Esophagus mucosa (tissue), 1 donor: ENCODE results near the gene BSG. TPM values are rescaled to one million over a fixed set of nuclear protein-coding genes. Genes with fewer than 3 reads are reported as not detected.
"Not testable (repeated sequence)": the region's sequence is repeated elsewhere in the genome, so short reads cannot be mapped to it uniquely, and the experiment has no call there.

ENCODE experiments used
- ATAC-seq: fragments of 200-7000 bp; cut with Tn5 transposase; one replicate; pipeline ENCODE4 v1.9.1; 2020
- total RNA-seq: library from RNA; stranded (reverse); gene quantifications from one replicate; pipeline ENCODE4 v1.2.4, GENCODE V29; 2023
- donor health status: DM: yes; HTN: yes; CAD: no.

Gene BSG
- total RNA-seq, 1 donor from 2014 or later: 320 TPM

GRCh38 chr19:621191-621590 lies 48.8 kb downstream of the BSG start:
- ATAC-seq: not testable (repeated sequence)

- no peak for ATAC-seq
These were observed 49.4 kb downstream of the BSG start for GRCh38 chr19:621819-622218.

DNA sequence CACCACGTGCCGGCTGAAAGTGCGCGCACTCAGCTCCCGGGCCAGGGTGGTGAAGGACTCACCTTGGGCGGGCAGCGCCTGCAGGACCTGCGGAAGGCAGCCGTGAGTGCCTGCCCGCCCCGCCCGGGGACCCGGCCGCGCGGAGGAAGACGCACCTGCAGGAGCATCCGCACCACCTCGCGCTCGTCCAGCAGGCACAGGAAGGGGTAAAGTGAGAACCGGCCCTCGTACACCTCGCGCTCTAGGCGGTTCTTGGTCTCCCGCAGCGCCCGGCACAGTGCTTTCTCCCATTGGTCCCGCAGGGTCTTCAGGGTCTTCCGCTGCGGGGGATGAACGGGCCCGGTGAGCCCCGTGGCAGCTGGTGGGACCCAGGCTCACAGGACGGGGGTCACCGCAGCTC lies 50.3 kb downstream of the BSG start:
- ATAC-seq: no peak

DNA sequence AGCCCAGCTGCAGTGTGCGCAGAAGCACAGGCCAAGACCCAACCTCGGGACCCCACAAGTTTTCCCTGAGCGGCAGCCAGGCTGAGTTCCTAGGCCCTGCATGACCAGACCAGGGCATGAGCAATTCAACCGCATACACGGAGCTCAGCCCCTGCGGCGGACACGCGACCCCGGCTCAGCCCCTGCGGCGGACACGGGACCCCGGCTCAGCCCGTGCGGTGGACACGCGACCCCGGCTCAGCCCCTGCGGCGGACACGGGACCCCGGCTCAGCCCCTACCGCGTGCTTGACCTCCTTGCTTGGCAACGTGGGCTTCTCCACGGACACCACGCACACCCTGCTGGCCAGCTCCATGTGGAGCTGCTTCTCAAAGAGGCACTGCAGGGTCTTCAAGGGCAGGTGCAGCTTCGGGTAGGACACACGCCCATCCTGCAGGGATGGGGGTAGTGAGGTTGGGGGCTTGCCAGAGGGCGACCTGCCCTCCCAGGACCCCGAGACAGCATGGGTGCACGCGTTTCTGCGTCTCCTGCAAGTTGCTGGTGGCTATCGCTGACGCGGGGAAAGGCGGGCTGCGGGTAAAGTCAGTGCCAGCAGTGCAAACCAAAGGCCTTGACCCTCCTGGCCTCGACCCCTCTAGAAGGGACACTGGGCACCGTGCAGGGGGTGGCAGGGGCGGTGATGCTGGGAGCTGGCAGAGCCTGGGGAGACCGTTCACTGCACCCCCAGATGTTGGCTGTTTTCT lies 51.0 kb downstream of the BSG start:
- ATAC-seq: no peak

GRCh38 chr19:623974-624373 lies 51.6 kb downstream of the BSG start:
- ATAC-seq: no peak

GRCh38 chr19:624433-625109 lies 52.2 kb downstream of the BSG start:
- ATAC-seq: no peak

DNA sequence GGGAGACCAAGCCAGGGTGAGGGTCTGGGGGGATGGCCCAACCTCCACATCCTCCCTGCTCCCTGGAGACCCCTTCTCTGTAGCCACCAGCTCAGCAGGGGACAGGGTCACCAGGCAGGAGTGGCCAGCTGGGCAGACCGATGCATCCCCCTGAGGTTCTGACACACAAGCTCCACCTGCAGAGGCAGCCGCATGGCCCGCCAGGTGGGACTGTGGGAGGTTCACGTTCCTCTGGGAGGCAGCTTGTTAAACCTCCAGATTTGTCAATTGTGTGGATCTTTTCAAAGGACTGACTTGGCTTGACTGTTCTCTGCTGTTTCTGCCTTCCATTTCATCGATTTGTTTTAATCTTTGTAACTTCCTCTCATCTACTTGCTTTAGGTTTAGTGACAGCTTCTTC lies 52.9 kb downstream of the BSG start:
- ATAC-seq: no peak

- ATAC-seq: not testable (repeated sequence)
These were observed 54.2 kb downstream of the BSG start for GRCh38 chr19:626566-626965.

DNA sequence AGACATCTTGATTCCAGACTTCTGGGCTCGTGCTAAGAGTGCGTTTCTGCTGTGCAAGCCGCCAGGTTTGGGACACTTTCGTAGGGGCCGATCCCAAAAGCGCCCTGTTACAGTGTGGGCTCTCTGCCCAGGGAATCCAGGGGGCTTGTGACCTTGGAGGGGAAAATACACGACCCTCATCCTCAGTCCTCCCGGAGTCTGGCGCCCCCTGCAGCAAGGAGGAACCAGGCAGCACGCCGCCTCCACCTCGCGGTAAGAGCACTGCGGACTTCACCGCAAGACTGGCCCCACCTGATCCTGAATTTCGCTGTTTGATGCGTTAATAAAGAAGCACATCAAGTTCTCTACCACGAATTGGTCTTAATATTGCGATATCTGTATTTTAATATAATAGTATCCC lies 55.8 kb downstream of the BSG start:
- no peak for ATAC-seq

- ATAC-seq: not testable (repeated sequence)
These were observed 57.1 kb downstream of the BSG start for GRCh38 chr19:629515-629914.

DNA sequence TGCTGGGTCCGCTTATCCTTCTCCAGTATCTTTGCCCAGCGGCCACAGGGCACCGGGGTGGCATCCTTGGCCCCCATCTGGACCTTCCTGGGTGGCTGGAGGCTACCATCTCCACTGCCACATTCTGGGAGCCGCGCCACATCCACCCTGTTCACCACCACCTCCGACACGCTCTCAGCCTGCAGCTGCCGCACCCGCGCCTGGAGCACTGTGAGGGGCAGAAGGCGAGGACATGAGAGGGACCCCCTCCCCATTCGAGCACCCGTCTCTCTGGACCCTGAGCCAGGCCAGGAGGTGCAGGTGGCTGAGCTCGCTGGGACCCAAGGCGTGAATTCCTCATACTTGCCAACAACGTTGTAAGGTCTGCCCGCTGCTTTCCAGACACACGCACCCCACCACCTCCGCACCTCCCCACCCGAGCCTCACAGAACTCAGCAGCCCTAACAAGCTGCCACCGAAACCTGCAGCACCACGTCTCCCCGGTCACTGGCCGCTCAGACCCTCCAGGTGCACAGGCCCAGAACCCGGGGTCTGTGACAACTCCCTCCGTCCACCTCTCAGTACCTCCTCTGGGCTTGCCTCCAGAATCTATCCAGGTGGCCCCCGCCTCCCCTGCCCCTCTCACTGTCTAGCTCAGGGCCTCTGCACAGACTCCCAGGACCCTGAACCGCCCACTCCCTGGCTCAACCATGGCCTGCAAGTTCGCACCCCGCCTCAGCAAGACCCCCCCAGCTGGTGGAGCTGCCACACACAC lies 57.7 kb downstream of the BSG start:
- no peak for ATAC-seq

GRCh38 chr19:632579-633067 lies 60.2 kb downstream of the BSG start:
- ATAC-seq: peak; percentile 41

Other genes starting within 250 kb of the BSG start
- gene MIER2, start 227.8 kb upstream of the BSG start, total RNA-seq: 14.8 TPM
- gene C2CD4C, start 163.4 kb upstream of the BSG start, total RNA-seq: 0.16 TPM
- gene SHC2, start 111.6 kb upstream of the BSG start, total RNA-seq: 1.7 TPM
- gene MADCAM1, start 76.1 kb upstream of the BSG start, total RNA-seq: 0.36 TPM
- gene TPGS1, start 65.1 kb upstream of the BSG start, total RNA-seq: 14.2 TPM
- 30.7 TPM for gene CDC34, start 40.8 kb upstream of the BSG start, total RNA-seq
- gene GZMM, start 28.5 kb upstream of the BSG start, total RNA-seq: not detected
- gene HCN2, start 17.3 kb downstream of the BSG start, total RNA-seq: 0.48 TPM
- gene POLRMT, start 60.9 kb downstream of the BSG start, total RNA-seq: 24.5 TPM
- 0.12 TPM for gene FGF22, start 67.3 kb downstream of the BSG start, total RNA-seq
- gene RNF126, start 90.6 kb downstream of the BSG start, total RNA-seq: 53.0 TPM
- gene FSTL3, start 103.8 kb downstream of the BSG start, total RNA-seq: 3.3 TPM
- gene PRSS57, start 122.9 kb downstream of the BSG start, total RNA-seq: not detected
- gene PALM, start 136.3 kb downstream of the BSG start, total RNA-seq: 2.0 TPM
- gene MISP, start 178.5 kb downstream of the BSG start, total RNA-seq: 0.40 TPM
- gene PTBP1, start 224.9 kb downstream of the BSG start, total RNA-seq: 279 TPM
- gene PLPPR3, start 249.4 kb downstream of the BSG start, total RNA-seq: not detected